ENCODE data around the gene SDK1. TPM values are rescaled to one million over a fixed set of nuclear protein-coding genes. Genes with fewer than 3 reads are reported as not detected.

SDK1 gene
- total and polyA plus RNA-seq, 2 donors (not counting 3 experiments of a cell fraction or from before 2014, with no cell fraction given): 1.6 to 3.9 TPM

DNA sequence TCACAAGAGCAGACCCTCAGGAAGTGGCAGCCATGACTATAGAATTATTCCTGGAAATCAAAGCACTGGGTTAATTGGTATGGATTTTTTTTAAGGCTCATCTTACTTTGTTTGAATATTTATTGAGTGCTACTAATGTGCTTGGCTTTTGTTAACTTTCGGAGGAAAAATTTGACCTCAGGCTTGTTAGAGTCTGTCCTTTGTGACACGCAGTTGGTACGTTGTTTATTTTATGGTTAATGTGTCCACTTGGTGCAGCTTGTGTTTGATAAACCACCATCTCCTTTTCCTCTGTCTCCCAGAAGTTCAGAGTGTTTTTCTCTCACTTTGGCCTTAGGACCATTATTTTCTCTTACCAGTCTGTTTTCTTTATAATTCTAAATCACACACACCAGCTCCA lies 268.6 kb downstream of the SDK1 start:
- Histone ChIP-seq H3K9ac (replicated peaks; ENCODE audit: extremely low read depth, insufficient read depth, low read length) (no peak overlapping the region), H3K9me1 (replicated peaks; ENCODE audit: control insufficient read depth, extremely low read depth, insufficient read depth, low read length) (no peaks in the 10 kb centered on the region), H3K79me2 (ENCODE audit: control insufficient read depth, insufficient read depth, low read length) (no peaks in the 10 kb centered on the region), H2AFZ (ENCODE audit: low read depth, low read length) (no peak overlapping the region), H3K27me3 (ENCODE audit: control insufficient read depth in 2 of 2, insufficient read depth in 2 of 2, low read length in 2 of 2) (no peaks in the 10 kb centered on the region), H3K36me3 (ENCODE audit: control insufficient read depth in 2 of 2, extremely low read depth in 1 of 2, insufficient read depth in 2 of 2, low read length in 2 of 2) (no peaks in the 10 kb centered on the region), H3K9me3 (replicated peaks; ENCODE audit: control insufficient read depth, insufficient read depth, low read length) (no peaks in the 10 kb centered on the region), H3K4me3 (replicated peaks in 1 of 3; ENCODE audit: insufficient read depth in 1 of 3, low read depth in 1 of 3, low read length in 3 of 3) (no peak overlapping the region), H3K4me1 (ENCODE audit: control insufficient read depth, extremely low read depth, insufficient read depth, low read length) (no peaks in the 10 kb centered on the region), H4K20me1 (replicated peaks; ENCODE audit: control insufficient read depth, extremely low read depth, insufficient read depth, low read length) (no peaks in the 10 kb centered on the region), H3K27ac (ENCODE audit: insufficient read depth, low read depth, low read length) (no peak overlapping the region), H3K4me2 (ENCODE audit: insufficient read depth, low read length) (no peak overlapping the region)
- intact Hi-C loops (cut with micrococcal nuclease) (no loop called here), dilution Hi-C loops (cut with MboI; ENCODE audit: extremely low pct_ligation_motif_present, low sequenced_read_pairs) (no loop called here)
- TF ChIP-seq EZH2 (IDR thresholded peaks at IDR 0.05; ENCODE audit: borderline replicate concordance, low read depth, low read length, severe bottlenecking) (no peak), POLR2A (IDR thresholded peaks at IDR 0.05; ENCODE audit: low read depth, low read length) (no peak), MYC (IDR thresholded peaks at IDR 0.05; ENCODE audit: low read depth, low read length) (no peak), JUN (IDR thresholded peaks at IDR 0.05; ENCODE audit: borderline replicate concordance, insufficient read depth, insufficient read length, low read depth) (no peak), FOS (IDR thresholded peaks at IDR 0.05; ENCODE audit: borderline replicate concordance, insufficient read depth, low read length) (no peak), POLR2AphosphoS5 (IDR thresholded peaks at IDR 0.05; ENCODE audit: insufficient read depth, low read depth, low read length) (no peak), GATA2 (IDR thresholded peaks at IDR 0.05; ENCODE audit: insufficient read depth, insufficient read length, low read depth, low read length) (no peak)
- TF ChIP-seq, protein P1, sequence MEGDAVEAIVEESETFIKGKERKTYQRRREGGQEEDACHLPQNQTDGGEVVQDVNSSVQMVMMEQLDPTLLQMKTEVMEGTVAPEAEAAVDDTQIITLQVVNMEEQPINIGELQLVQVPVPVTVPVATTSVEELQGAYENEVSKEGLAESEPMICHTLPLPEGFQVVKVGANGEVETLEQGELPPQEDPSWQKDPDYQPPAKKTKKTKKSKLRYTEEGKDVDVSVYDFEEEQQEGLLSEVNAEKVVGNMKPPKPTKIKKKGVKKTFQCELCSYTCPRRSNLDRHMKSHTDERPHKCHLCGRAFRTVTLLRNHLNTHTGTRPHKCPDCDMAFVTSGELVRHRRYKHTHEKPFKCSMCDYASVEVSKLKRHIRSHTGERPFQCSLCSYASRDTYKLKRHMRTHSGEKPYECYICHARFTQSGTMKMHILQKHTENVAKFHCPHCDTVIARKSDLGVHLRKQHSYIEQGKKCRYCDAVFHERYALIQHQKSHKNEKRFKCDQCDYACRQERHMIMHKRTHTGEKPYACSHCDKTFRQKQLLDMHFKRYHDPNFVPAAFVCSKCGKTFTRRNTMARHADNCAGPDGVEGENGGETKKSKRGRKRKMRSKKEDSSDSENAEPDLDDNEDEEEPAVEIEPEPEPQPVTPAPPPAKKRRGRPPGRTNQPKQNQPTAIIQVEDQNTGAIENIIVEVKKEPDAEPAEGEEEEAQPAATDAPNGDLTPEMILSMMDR (IDR thresholded peaks at IDR 0.05; ENCODE audit: extremely low read depth in 1 of 2, insufficient read depth in 1 of 2, low read depth in 1 of 2, low read length in 2 of 2): no peak
- TF ChIP-seq, protein P2, sequence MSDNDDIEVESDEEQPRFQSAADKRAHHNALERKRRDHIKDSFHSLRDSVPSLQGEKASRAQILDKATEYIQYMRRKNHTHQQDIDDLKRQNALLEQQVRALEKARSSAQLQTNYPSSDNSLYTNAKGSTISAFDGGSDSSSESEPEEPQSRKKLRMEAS (IDR thresholded peaks at IDR 0.05; ENCODE audit: insufficient read depth, insufficient read length): no peak
- BruUV-seq (replicated peaks): no TSS peak
- no peak for DNase-seq (ENCODE audit: low read depth, low spot score)
- FAIRE-seq: no peak
- CTCF ChIA-PET: no interaction called here
- POLR2A ChIA-PET: no interaction called here

Data from endothelial cell of umbilical vein (primary cell).